DOHH2 (cell line): ENCODE results near the gene CWC15.

Experiments used
- H3F3A ChIP-seq: fragments of 200-600 bp; sonication (generic), shearing (Covaris generic); 2 replicates; pipeline ENCODE4 v1.6.0; 2016; ENCODE audit warnings: antibody characterized with exemption, mild to moderate bottlenecking; ENCODE audit not compliant: control insufficient read depth, insufficient read depth
- H3K27ac ChIP-seq: fragments of 200-600 bp; sonication (generic); 2 replicates; pipeline ENCODE4 v1.5.1; 2014; ENCODE audit warnings: low read depth, mild to moderate bottlenecking, low read length, moderate library complexity
- H3K27me3 ChIP-seq: fragments of 200-600 bp; sonication (generic); 2 replicates; pipeline ENCODE4 v1.6.1; 2014; ENCODE audit warnings: mild to moderate bottlenecking, low read length, mixed read lengths; ENCODE audit not compliant: control insufficient read depth
- H3K36me3 ChIP-seq: fragments of 200-600 bp; sonication (generic); 2 replicates; pipeline ENCODE4 v1.6.1; 2014; ENCODE audit warnings: mild to moderate bottlenecking, low read length, moderate library complexity, mixed read lengths; ENCODE audit not compliant: control insufficient read depth
- H3K4me1 ChIP-seq: fragments of 200-600 bp; sonication (generic); 2 replicates; pipeline ENCODE4 v1.6.1; 2014; ENCODE audit warnings: mild to moderate bottlenecking, low read length, mixed read lengths; ENCODE audit not compliant: control insufficient read depth
- H3K4me2 ChIP-seq: fragments of 200-600 bp; sonication (generic); 2 replicates; pipeline ENCODE4 v1.6.0; 2014; ENCODE audit warnings: mild to moderate bottlenecking, low read length, moderate library complexity
- H3K4me3 ChIP-seq: fragments of 200-600 bp; sonication (generic); 2 replicates; pipeline ENCODE4 v1.5.1; 2014; ENCODE audit warnings: mild to moderate bottlenecking, low read length, mixed read lengths
- H3K79me2 ChIP-seq: fragments of 200-600 bp; sonication (generic); 2 replicates; pipeline ENCODE4 v1.6.1; 2014; ENCODE audit warnings: mild to moderate bottlenecking, low read length, mixed read lengths; ENCODE audit not compliant: control insufficient read depth
- H3K9me2 ChIP-seq: fragments of 200-600 bp; sonication (generic); replicated peaks from 2 replicates; pipeline ENCODE4 v1.6.1; 2014; ENCODE audit warnings: mild to moderate bottlenecking, low read length, mixed read lengths; ENCODE audit not compliant: control insufficient read depth
- H3K9me3 ChIP-seq: fragments of 200-600 bp; sonication (generic); 2 replicates; pipeline ENCODE4 v1.6.1; 2014; ENCODE audit warnings: antibody characterized with exemption, low read length, mixed read lengths; ENCODE audit not compliant: control insufficient read depth, insufficient read depth
- H4K20me1 ChIP-seq: fragments of 200-600 bp; sonication (generic); 2 replicates; pipeline ENCODE4 v1.6.0; 2014; ENCODE audit warnings: low read depth, mild to moderate bottlenecking, antibody characterized with exemption, low read length, moderate library complexity; ENCODE audit not compliant: control insufficient read depth, insufficient read depth
- EZH2phosphoT487 ChIP-seq: fragments of 200-600 bp; sonication (generic); IDR thresholded peaks from 2 replicates; pipeline ENCODE4 v1.6.1; 2017; ENCODE audit warnings: borderline replicate concordance, mild to moderate bottlenecking, antibody characterized with exemption, low read length, moderate library complexity, mixed read lengths
- TF ChIP-seq, protein P1 (sequence below): fragments of 200-600 bp; sonication (generic); IDR thresholded peaks from one replicate; pipeline ENCODE4 v1.5.1; 2014; ENCODE audit warnings: antibody characterized with exemption, mild to moderate bottlenecking, low read depth, low read length; ENCODE audit not compliant: poor library complexity, severe bottlenecking

Gene CWC15

DNA sequence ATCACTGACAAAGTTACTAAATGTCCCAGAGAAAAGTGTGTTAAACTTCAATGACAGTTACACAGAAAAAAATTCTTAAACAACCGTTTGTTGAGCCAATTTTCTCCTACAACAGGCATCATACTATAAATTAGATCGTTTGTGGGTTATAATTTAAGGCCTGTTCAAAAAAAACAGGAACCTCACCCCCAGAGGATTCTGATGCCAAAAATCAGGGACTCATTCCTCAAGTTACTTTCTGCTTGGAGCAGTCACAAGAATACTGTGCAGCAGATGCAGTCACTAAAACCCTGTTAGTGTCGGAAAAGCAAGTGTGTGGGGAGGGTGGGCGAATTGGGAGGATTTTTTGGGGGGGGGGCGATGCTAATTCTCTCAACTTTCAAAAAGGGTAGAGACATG lies 657 bp downstream of the CWC15 start:
- Histone ChIP-seq H4K20me1 (no peaks in the 10 kb centered on the region), H3K9me3 (peaks cover 5% of the 10 kb centered on the region; the same call in 1 of the 2 replicates), H3K9me2 (no peaks in the 10 kb centered on the region), H3K79me2 (peaks cover 22% of the 10 kb centered on the region), H3K27ac (no peak overlapping the region; the same call in 1 of the 2 replicates), H3K27me3 (no peaks in the 10 kb centered on the region), H3K4me2 (peak overlapping the region; percentile 86), H3K36me3 (peaks cover 50% of the 10 kb centered on the region), H3K4me3 (peak overlapping the region; percentile 95), H3K4me1 (peaks cover 20% of the 10 kb centered on the region), H3F3A (no peaks in the 10 kb centered on the region)
- no peak for TF ChIP-seq EZH2phosphoT487
- TF ChIP-seq, protein P1, sequence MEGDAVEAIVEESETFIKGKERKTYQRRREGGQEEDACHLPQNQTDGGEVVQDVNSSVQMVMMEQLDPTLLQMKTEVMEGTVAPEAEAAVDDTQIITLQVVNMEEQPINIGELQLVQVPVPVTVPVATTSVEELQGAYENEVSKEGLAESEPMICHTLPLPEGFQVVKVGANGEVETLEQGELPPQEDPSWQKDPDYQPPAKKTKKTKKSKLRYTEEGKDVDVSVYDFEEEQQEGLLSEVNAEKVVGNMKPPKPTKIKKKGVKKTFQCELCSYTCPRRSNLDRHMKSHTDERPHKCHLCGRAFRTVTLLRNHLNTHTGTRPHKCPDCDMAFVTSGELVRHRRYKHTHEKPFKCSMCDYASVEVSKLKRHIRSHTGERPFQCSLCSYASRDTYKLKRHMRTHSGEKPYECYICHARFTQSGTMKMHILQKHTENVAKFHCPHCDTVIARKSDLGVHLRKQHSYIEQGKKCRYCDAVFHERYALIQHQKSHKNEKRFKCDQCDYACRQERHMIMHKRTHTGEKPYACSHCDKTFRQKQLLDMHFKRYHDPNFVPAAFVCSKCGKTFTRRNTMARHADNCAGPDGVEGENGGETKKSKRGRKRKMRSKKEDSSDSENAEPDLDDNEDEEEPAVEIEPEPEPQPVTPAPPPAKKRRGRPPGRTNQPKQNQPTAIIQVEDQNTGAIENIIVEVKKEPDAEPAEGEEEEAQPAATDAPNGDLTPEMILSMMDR, result no peak

GRCh38 chr11:94968334-94968958 lies 4.9 kb downstream of the CWC15 start:
- Histone ChIP-seq H3K4me1 (peaks cover 10% of the 10 kb centered on the region), H3K4me2 (no peak overlapping the region), H3F3A (no peaks in the 10 kb centered on the region), H4K20me1 (no peaks in the 10 kb centered on the region), H3K27ac (no peak overlapping the region), H3K9me2 (no peaks in the 10 kb centered on the region), H3K79me2 (peaks cover 18% of the 10 kb centered on the region), H3K9me3 (no peaks in the 10 kb centered on the region), H3K4me3 (no peak overlapping the region), H3K36me3 (peaks cover 90% of the 10 kb centered on the region), H3K27me3 (no peaks in the 10 kb centered on the region)
- TF ChIP-seq, protein P1, result peak; percentile 48
- no peak for TF ChIP-seq EZH2phosphoT487

DNA sequence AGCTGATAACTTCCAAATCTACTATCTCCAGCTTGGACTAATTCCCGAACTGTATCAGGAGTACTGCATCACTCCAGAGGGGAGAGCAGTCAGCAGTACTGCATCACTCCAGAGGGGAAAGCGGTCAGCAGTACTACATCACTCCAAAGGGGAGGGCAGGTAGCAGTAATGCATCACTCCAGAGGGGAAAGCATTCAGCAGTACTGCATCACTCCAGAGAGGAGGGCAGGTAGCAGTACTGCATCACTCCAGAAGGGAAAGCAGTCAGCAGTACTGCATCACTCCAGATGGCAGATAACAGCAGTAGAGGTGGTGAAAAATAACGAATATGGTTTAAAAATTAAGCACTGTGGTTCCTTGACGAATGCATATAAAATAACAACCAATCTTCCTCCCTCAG lies 8.4 kb downstream of the CWC15 start:
- no peaks in the 10 kb centered on the region for H3K27me3 ChIP-seq
- peaks cover 4% of the 10 kb centered on the region; the same call in 1 of the 2 replicates for H3F3A ChIP-seq
- no peak for TF ChIP-seq EZH2phosphoT487
- TF ChIP-seq, protein P1, result no peak
- no peaks in the 10 kb centered on the region for H3K79me2 ChIP-seq
- H3K27ac ChIP-seq, result no peak overlapping the region
- H3K4me3 ChIP-seq, result no peak overlapping the region
- H3K4me2 ChIP-seq, result no peak overlapping the region
- H3K36me3 ChIP-seq, result peaks cover 92% of the 10 kb centered on the region
- no peaks in the 10 kb centered on the region for H3K4me1 ChIP-seq
- H4K20me1 ChIP-seq, result no peaks in the 10 kb centered on the region
- no peaks in the 10 kb centered on the region for H3K9me2 ChIP-seq
- no peaks in the 10 kb centered on the region for H3K9me3 ChIP-seq
